Measurements from ENCODE around the gene NCOA6. TPM values are rescaled to one million over a fixed set of nuclear protein-coding genes. Genes with fewer than 3 reads are reported as not detected.

NCOA6 gene
- total RNA-seq, 4 donors from 2014 or later: 26.5 to 33.8 (median 32.3) TPM

GRCh38 chr20:34768096-34768495 is 57.4 kb downstream of the NCOA6 start:
- intact Hi-C loops (cut with DNase I): loop anchor here (5.0 to 10.0 kb wide), 2 partner anchors 203 to 461 kb away; no protein-coding TSS in a partner anchor
- Histone ChIP-seq H3K4me1 (peaks cover 13 to 22% of the 10 kb centered on the region in 2 donors), H3K27ac (no peak overlapping the region), H3K4me3 (replicated peaks in 1 of 3) (no peak overlapping the region), H3K36me3 (peaks cover 7 to 31% of the 10 kb centered on the region in 2 donors), H3K27me3 (no peaks in the 10 kb centered on the region), H3K9me3 (no peaks in the 10 kb centered on the region)
- 88 to 90% methylated on average over 3 of the region's 3 CpGs for WGBS, 2 donors
- no peak for TF ChIP-seq POLR2A (IDR thresholded peaks at IDR 0.05)
- no peak for DNase-seq

GRCh38 chr20:34762031-34762555 is 63.4 kb downstream of the NCOA6 start:
- Histone ChIP-seq H3K27ac (no peak overlapping the region), H3K36me3 (peaks cover 17 to 32% of the 10 kb centered on the region in 2 donors), H3K4me1 (no peaks in the 10 kb centered on the region), H3K9me3 (no peaks in the 10 kb centered on the region), H3K27me3 (no peaks in the 10 kb centered on the region), H3K4me3 (replicated peaks in 1 of 3) (no peak overlapping the region)
- intact Hi-C loops (cut with DNase I): loop anchor here (10.0 kb wide), 1 partner anchor 197 kb away; no protein-coding TSS in a partner anchor
- 0 to 63% methylated on average over 1 of the region's 1 CpG for WGBS, 2 donors
- TF ChIP-seq POLR2A (IDR thresholded peaks at IDR 0.05): no peak
- TF ChIP-seq, protein P1, sequence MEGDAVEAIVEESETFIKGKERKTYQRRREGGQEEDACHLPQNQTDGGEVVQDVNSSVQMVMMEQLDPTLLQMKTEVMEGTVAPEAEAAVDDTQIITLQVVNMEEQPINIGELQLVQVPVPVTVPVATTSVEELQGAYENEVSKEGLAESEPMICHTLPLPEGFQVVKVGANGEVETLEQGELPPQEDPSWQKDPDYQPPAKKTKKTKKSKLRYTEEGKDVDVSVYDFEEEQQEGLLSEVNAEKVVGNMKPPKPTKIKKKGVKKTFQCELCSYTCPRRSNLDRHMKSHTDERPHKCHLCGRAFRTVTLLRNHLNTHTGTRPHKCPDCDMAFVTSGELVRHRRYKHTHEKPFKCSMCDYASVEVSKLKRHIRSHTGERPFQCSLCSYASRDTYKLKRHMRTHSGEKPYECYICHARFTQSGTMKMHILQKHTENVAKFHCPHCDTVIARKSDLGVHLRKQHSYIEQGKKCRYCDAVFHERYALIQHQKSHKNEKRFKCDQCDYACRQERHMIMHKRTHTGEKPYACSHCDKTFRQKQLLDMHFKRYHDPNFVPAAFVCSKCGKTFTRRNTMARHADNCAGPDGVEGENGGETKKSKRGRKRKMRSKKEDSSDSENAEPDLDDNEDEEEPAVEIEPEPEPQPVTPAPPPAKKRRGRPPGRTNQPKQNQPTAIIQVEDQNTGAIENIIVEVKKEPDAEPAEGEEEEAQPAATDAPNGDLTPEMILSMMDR (IDR thresholded peaks at IDR 0.05): no peak
- DNase-seq: no peak

GRCh38 chr20:34755367-34755766 is 70.1 kb downstream of the NCOA6 start:
- intact Hi-C loops (cut with DNase I): no loop called here
- Histone ChIP-seq H3K4me1 (peaks cover 0 to 9% of the 10 kb centered on the region in 2 donors), H3K4me3 (replicated peaks in 1 of 3) (no peak overlapping the region), H3K27ac (no peak overlapping the region), H3K36me3 (peaks cover 34 to 46% of the 10 kb centered on the region in 2 donors), H3K27me3 (no peaks in the 10 kb centered on the region), H3K9me3 (no peaks in the 10 kb centered on the region)
- TF ChIP-seq, protein P1 (IDR thresholded peaks at IDR 0.05): no peak
- TF ChIP-seq POLR2A (IDR thresholded peaks at IDR 0.05): no peak
- DNase-seq: no peak
- WGBS, 2 donors: 98 to 100% methylated on average over 1 of the region's 1 CpG

- H3K4me3 ChIP-seq (replicated peaks in 1 of 3): no peak overlapping the region
- DNase-seq: no peak
- peaks cover 41 to 54% of the 10 kb centered on the region in 2 donors for H3K36me3 ChIP-seq
- H3K9me3 ChIP-seq: no peaks in the 10 kb centered on the region
- TF ChIP-seq POLR2A (IDR thresholded peaks at IDR 0.05): no peak
- TF ChIP-seq, protein P1 (IDR thresholded peaks at IDR 0.05): no peak
- H3K4me1 ChIP-seq: peaks cover 0 to 9% of the 10 kb centered on the region in 2 donors
- WGBS, 2 donors: 78 to 84% methylated on average over 4 of the region's 4 CpGs
- H3K27me3 ChIP-seq: no peaks in the 10 kb centered on the region
- peak overlapping the region in 2 of 3 donors; percentile 17 to 24 for H3K27ac ChIP-seq
- intact Hi-C loops (cut with DNase I): no loop called here
Measured at GRCh38 chr20:34754611-34755010, 70.8 kb downstream of the NCOA6 start.

DNA sequence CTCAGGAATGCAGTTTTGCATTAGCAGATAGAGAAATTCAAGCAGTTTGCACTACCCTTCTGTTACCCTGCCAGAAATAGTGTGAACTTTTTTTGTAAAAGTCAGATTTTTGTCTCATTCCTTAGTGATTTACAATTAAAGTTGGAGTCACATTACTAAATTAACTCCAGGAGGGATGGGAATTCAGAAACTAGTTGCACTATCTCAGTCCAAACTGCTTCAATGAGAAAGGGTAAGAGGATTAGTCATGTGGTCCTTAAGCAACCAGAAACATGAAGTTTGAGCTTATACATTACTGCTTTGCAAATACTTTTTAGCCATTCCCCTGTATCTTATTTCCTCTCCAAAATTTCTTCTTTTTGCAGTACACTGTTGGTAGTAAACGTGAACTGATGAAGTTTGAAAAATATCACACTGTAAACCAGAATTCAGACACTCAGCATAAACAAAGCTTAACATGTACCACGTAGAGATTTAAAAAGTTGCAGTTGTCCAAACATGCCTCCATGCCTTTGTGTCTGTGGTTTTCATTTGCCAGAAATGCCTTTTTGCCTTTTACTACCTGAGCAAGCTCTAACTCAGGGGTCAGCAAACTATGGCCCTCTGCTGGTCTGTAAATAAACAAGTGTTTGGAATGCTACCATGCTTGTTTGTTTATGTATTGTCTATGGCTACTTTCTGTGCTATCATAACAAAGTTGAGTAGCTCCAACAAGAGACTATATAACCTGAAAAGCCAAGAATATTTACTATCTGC is 71.6 kb downstream of the NCOA6 start:
- Histone ChIP-seq H3K36me3 (peaks cover 49 to 61% of the 10 kb centered on the region in 2 donors), H3K27me3 (no peaks in the 10 kb centered on the region), H3K9me3 (no peaks in the 10 kb centered on the region), H3K4me1 (peaks cover 0 to 9% of the 10 kb centered on the region in 2 donors), H3K27ac (peak overlapping the region in 2 of 3 donors; percentile 17 to 24), H3K4me3 (replicated peaks in 1 of 3) (no peak overlapping the region)
- intact Hi-C loops (cut with DNase I): no loop called here
- 81 to 84% methylated on average over 2 of the region's 2 CpGs for WGBS, 2 donors
- no peak for TF ChIP-seq POLR2A (IDR thresholded peaks at IDR 0.05)
- TF ChIP-seq, protein P1 (IDR thresholded peaks at IDR 0.05): peak in 1 of 6 experiments; percentile 3
- DNase-seq: no peak

Measured in thyroid gland (tissue), 4 donors.